Activated T-cell treated with anti-CD3 and anti-CD28 coated beads for 48 hours (primary cell): ENCODE results near the gene TMEM205.
"Not testable (repeated sequence)": the region's sequence is repeated elsewhere in the genome, so short reads cannot be mapped to it uniquely, and the experiment has no call there.

ENCODE experiments used
- DNase-seq: peaks from one replicate; pipeline ENCODE4 v3.0.0-alpha.2; 2020; ENCODE audit warnings: low read depth

TMEM205 gene

GRCh38 chr19:11346104-11346940 is at the start of gene TMEM205, which contains the start of gene CCDC159:
Gene TMEM205, minus strand, starts transcription at chr19:11346268. Its CDS starts 649 bp downstream, at chr19:11345619.
Gene CCDC159, plus strand, starts transcription at chr19:11346519. Its CDS starts 88 bp downstream, at chr19:11346607.
- peak; percentile 96 for DNase-seq

- no peak for DNase-seq
Measured at GRCh38 chr19:11390933-11391680, 45.0 kb upstream of the TMEM205 start.

- DNase-seq: no peak
Measured at GRCh38 chr19:11390359-11390758, 44.3 kb upstream of the TMEM205 start.

- no peak for DNase-seq
Measured at GRCh38 chr19:11387162-11388034, 41.3 kb upstream of the TMEM205 start.

GRCh38 chr19:11384778-11385129 is 38.7 kb upstream of the TMEM205 start:
- no peak for DNase-seq

- DNase-seq: no peak
Measured at GRCh38 chr19:11383706-11384048, 37.6 kb upstream of the TMEM205 start.

- no peak for DNase-seq
Measured at GRCh38 chr19:11382898-11383705, 37.0 kb upstream of the TMEM205 start.

- DNase-seq: peak; percentile 92
Measured at GRCh38 chr19:11380653-11381537, 34.8 kb upstream of the TMEM205 start.

GRCh38 chr19:11379857-11380350 is 33.8 kb upstream of the TMEM205 start:
- DNase-seq: no peak

GRCh38 chr19:11379269-11379845 is 33.3 kb upstream of the TMEM205 start:
- DNase-seq: not testable (repeated sequence)

GRCh38 chr19:11378319-11379189 is 32.5 kb upstream of the TMEM205 start:
- no peak for DNase-seq

GRCh38 chr19:11377756-11378155 is 31.7 kb upstream of the TMEM205 start:
- DNase-seq: no peak

- no peak for DNase-seq
Measured at GRCh38 chr19:11377237-11377636, 31.2 kb upstream of the TMEM205 start.

- DNase-seq: peak; percentile 56
Measured at GRCh38 chr19:11375143-11375948, 29.3 kb upstream of the TMEM205 start.

GRCh38 chr19:11374433-11375142 is 28.5 kb upstream of the TMEM205 start, which contains the start of gene SWSAP1:
Gene SWSAP1, plus strand, starts transcription at chr19:11374666. Its CDS starts 15 bp downstream, at chr19:11374681.
- DNase-seq: peak; percentile 94

- no peak for DNase-seq
Measured at GRCh38 chr19:11373885-11374432, 27.9 kb upstream of the TMEM205 start.
